Measurements from ENCODE around the gene OTUB2.
A peak's percentile ranks its signal among the peaks of the same experiment; 100 is the strongest.

Gene OTUB2

DNA sequence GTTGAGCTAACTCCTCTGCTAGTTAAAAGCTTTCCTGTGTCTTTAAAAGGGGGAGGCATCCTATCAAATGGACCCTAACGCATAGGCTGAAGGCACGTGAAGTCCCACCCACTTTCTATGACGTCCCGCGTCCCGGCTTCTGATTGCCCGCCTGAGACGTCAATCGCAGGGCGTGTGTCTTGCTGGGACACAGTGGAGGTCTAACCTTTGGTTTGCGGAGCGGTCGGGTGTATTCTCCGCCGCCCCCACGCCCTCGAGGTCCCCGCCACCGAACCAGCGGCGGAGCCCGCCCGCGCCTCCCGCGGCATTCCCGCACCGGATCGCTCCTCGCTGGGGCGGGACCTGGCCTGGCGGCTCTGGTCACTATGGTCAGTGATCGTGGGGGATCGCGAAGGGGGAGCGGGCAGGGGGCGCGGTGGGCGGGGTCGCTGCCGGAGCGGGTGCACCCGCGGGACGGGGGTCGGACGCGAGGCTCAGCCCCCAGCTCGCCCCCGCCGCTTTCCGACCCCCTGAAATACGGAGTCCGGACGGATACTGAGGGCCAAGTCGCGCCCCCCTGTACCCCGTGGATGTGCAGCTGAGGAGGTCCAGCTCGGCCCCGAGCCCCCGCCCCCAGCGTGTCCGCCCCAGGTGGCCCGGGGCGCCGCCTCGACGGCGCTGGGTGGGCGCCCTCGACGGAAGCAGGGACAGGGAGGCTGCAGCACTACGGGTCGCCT is at the start of gene OTUB2:
TSS of gene OTUB2 (plus strand) at position 168 of the 716 bp plus-strand sequence. CDS start at position 366, 198 bp downstream.
- peak; percentile 98 for DNase-seq

DNA sequence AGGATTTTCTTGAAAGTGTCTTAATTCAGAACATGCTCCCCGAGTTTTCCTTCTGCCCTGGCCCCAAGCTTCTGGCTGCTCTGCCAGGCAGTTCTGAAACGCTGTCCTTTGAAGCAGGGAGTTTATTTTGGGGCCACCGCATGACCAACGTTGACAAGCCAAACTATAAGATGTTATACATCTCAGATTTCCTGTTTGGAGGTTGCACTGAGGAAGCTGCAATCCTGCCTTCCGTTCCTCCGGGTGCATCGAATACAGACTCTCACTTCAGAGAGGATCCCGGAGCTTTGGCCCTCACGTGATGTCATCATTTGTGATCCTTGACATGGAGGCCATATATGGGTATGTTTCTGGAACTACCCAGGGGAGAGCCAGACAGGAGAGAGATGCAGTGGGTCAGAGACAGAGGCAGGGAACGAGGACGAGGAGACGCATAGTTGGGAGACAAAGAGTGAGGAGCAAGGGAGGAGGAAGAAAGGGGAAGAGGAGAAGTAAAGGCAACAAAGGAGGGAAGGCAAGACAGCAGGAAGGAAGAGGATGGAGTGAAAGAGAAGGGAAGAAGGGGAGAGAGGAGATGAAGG is 49.6 kb upstream of the OTUB2 start, which contains the start of gene ASB2:
TSS of gene ASB2 (minus strand) at position 94 of the 581 bp plus-strand sequence. CDS start 12,031 bp downstream, outside the sequence.
- DNase-seq, result no peak

DNA sequence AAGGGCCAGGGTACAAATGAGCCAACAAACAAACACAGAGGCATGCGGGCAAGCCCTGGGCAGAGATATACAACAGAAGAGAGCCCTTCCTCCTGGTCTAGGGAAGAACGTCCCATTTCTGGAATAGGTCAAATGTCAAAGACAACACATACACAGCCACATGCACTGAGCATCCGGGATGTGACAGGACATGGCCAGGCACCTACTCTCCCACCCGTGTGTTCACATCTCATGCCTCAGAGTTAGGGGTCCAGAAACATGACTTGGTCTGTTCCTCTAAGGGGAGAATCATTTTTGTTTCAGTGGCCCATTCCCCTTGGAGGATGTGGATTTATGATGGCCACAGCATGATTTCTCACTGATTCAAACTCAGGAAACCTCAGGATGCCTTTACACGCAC is 49.0 kb upstream of the OTUB2 start:
- DNase-seq, result no peak

DNA sequence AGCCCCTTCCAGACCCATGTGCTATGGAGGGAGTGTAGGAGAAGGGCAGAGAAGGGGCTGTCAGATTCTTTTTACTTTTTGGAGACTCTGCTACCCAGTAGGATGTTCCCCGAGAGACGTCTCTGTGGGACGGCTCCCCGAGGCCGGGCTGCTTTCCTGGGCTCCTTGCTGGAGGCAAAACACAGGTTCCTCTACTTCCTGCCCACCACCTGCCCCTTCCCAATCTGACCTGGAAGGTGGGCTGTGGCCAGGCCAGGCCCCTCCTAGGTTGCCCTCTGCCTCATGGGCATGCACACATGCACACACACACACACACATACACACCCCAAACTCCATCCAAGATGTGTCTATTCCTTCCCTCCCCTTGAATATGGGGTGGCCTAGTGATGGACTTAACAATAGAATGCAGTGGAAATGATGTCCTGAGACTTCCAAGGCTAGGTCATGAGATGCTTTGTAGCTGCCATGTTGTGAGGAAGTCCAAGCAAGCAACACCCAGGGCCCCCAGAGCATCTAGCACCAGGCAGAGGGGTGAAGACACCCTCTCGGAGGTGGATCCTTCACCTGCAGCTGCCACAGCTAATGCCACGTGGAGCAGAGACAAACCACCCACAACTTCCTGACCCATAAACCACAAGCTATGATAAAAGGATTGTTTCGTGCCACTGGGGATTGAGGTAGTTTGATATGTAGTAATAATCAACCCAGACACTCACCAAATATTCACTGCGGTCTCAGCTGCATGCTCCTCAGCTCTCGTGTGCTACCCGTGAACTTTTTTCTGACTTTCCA is 48.2 kb upstream of the OTUB2 start:
- no peak for DNase-seq

DNA sequence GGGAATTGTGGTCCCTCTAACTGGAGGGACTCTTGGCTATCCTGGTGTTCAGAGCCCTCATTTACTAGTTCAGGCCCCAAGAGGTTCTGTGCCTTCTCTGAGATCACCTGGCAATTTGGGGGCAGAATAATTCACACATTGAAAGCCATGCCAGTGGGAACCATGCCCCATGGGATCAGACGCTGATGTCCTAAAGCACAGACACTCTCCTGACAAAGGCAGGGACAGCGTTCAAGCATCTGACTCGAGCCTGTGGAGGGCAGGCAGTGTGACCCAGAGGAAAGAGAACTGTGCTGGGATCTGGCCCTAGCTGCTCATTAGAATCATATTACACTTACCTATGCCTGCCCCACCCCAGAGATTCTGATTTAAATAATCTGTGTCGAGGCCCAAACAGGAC is 47.4 kb upstream of the OTUB2 start:
- DNase-seq, result no peak

DNA sequence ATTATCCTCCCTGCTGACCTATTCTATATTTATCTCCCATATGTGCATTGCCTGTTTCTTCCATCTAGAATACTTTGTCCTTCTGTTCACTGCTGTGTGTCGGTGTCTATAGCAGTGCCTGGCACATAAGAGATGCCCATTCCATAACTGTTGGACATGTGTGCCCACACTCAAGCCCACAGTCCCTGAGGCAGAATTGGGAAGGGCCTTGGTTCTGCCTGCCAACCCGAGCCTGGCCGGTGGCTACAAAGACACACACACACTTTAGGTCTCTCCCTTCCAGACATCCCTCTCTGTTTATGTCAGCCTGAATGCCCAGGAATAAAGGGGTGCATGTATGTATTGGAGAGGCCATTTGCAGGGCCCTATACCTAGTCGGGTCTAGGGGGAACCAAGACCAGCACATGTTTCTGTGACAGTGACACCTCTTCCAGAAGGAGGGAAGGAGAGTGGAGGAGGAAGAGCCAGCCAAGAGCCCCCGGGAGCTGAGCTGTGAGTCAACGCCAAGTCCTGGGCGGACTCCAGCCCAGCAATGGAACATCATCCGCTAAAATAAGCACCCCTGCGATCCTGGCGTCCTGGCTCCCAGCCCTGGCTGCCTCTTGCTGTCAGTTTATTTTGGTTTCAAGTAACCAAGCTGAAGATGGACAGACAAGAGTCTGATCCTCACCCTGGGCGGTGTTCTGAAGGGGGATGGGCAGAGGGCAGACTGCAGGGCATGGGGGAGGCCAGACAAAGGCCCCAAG is 45.5 kb upstream of the OTUB2 start:
- DNase-seq, result no peak

GRCh38 chr14:93981316-93982229 is 44.6 kb upstream of the OTUB2 start:
- no peak for DNase-seq

DNA sequence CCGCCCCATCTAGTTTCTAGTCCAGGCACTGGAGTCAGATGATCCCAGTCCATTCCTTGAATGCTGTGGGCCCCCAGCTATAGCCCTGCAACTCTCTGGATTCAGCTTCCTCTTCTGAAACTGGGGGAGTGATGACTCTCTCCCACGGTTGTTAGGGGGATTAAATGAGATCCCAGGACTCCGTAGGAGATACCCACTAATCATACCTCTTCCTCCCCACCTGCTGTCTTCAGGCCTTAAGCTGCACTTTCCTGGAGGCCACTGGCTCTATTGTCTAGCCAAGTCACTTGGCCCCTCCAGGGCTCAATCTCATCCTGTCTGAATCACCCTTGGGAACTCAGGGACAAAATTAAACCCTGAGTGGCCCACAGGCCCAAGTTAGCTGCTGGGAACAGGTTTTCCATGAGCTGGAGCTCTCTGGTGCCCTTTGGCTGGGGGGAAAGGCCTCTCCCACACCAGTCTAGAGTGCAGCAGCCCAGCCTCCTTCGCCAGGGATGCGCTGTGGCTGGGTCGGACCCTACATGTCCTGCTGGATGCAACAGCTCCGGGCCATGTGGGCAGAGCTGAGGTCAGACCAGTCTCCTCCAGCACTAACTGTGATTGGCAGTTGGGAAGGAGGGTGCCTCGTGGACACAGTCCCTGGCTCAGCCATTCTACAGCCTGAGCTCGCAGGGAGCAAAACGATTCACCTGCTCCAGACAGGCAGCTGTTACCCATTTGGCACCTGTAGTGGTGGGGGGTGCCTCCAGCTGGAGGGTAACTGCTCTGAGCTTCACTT is 43.7 kb upstream of the OTUB2 start:
- DNase-seq, result no peak

- DNase-seq, result no peak
These were observed 42.1 kb upstream of the OTUB2 start for GRCh38 chr14:93984070-93984469.

DNA sequence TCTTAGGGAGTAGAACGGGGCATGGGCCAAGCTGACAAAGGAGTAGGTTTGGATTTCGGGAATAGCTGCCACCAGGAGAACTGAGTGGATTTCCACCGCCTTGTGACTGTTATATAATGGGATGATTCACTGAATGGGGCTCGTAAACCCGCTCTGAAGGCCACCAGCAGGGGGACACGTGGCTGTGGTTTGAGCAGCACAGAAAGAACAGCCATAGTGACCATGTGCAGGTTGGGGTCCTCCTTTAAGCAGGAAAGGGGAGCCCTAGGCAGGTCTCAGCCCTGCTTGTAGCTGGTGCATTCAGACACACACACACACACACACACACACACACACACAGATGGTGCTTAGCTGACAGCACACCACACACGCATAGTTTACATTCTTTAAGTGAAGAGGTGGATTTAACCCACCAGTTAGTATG is 41.1 kb upstream of the OTUB2 start:
- DNase-seq, result no peak

GRCh38 chr14:93986955-93987354 is 39.2 kb upstream of the OTUB2 start:
- no peak for DNase-seq

GRCh38 chr14:93987376-93987775 is 38.8 kb upstream of the OTUB2 start:
- no peak for DNase-seq

- DNase-seq, result no peak
These were observed 38.2 kb upstream of the OTUB2 start for GRCh38 chr14:93987815-93988476.

DNA sequence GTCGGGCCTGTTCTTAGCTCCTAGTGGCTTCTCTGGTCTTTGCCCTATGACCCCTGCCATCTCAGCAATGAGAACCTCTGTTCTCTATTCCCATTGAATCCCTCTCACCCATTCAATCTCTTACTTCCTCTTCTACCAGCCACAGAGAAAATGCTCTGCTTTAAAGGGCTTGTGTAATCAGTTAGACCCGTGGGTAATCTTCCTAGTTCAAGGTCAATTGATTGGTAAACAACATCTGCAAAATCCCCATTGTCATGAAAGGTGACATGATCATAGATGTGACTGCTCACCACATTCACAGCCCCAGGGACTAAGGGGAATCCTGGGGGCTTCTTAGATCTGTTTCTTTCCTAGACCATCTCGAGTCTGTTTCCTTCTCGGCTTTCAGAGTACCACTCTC is 36.2 kb upstream of the OTUB2 start:
- no peak for DNase-seq

DNA sequence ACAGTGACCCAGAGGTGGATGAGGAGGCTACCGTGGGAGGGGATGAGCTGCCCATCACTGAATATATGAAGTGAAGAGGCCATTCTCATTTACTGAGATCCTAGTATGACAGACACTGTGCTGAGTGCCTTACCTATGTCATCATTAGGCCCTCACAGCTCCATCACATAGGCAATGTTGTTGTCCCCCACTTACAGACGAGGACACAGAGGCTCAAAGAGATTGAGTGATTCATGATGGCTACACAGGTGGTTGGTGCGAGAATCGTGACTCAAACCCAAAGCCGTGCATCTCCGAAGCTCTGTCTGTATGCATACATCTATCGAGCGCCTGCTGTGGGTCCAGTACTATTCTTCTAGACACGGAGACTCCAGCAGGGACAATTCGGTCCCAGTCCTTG is 34.9 kb upstream of the OTUB2 start:
- no peak for DNase-seq

DNA sequence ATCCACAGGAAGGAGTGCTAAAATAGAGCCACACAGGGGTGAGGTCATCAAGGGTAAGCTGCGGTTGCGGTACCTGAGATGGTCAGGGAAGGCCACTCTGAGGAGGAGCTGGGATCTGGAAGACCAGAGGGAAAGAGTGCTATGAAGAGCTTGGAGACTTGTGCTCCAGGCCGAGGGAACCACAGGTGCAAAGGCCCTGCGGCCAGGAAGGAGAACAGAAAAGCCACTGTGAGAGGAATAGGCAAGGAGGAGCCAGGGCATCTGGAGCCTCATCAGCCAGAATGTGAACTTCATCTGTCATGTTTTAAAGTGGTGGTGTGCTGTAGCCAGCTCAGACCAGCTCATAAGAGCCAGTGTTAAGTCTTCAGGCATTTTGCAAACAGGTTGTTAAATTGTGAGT is 34.5 kb upstream of the OTUB2 start:
- no peak for DNase-seq

GRCh38 chr14:93993382-93993781 is 32.8 kb upstream of the OTUB2 start:
- DNase-seq, result no peak

DNA sequence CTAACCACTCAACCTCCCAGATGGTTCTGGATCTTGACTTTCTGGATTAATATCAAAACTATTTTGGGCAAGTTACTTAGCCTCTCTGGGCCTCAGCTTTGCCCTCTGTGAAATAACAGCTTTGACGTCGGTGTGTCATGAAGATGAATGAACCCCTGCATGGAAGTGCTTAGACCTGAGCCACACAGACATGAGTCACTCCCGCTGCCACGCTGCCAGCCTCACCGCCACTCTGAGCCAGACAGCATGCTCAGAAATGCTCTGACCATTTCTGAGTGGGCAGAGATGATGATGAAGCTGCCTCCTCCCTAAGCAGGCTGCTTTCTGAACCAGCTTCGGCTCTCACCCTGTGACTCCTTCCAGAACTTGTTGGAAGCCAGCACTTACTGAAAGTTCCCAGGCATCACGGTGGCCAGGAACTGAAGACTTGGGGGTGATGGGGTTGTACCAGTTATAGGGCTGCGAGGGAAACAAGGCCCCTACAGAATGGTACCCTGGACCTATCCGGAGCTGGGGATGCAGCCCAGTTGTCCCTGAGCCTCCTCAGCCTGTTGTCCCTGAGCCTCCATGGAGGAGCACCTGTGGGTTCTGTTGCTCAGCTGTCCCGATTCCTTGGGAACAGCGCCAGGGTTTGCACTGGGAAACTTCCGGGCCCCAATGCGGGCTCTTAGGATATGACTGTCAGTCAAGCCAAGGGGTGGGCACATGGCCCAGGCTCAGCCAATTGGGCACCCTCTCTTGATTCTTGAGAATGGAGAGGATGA is 31.0 kb upstream of the OTUB2 start:
- peak; percentile 42 for DNase-seq

- no peak for DNase-seq
These were observed 29.9 kb upstream of the OTUB2 start for GRCh38 chr14:93996130-93996695.
